ENCODE data around the gene PPAN.
A peak's percentile ranks its signal among the peaks of the same experiment; 100 is the strongest.

The PPAN gene

DNA sequence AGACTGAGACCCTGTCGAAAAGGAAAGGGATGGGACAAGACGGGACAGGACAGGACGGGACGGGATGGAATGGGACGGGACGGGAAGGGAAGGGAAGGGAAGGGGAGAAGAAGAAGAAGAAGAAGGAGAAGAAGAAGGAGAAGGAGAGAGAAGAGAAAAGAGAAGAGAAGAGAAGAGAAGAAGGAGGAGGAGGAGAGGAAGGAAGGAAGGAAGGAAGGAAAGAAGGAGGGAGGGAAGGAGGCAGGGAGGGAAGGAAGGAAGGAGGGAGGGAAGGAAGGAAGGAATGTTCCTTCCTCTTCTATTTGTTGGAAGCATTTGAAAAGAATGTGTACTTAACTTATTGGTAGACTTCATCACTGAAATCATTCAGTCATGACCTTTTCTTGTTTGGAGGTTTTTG is 29.6 kb upstream of the PPAN start:
- no peak for TF ChIP-seq CTCF (IDR thresholded peaks at IDR 0.05; ENCODE audit: borderline replicate concordance, control extremely low read depth, extremely low read depth, insufficient read depth, missing control alignments)
- in situ Hi-C loops (cut with MboI; ENCODE audit: low sequenced_read_pairs, unreplicated experiment): no loop called here

GRCh38 chr19:10078329-10078728 is 27.8 kb upstream of the PPAN start:
- DNase-seq (ENCODE audit: low spot score): no peak
- in situ Hi-C loops (cut with MboI; ENCODE audit: low sequenced_read_pairs, unreplicated experiment): no loop called here
- no peak for TF ChIP-seq CTCF (IDR thresholded peaks at IDR 0.05; ENCODE audit: borderline replicate concordance, control extremely low read depth, extremely low read depth, insufficient read depth, missing control alignments)

More for the DNA sequence above, 29.6 kb upstream of the PPAN start:
- DNase-seq (ENCODE audit: low spot score): no peak

GRCh38 chr19:10079031-10079453 is 27.1 kb upstream of the PPAN start:
- TF ChIP-seq CTCF (IDR thresholded peaks at IDR 0.05; ENCODE audit: borderline replicate concordance, control extremely low read depth, extremely low read depth, insufficient read depth, missing control alignments): no peak
- no peak for DNase-seq (ENCODE audit: low spot score)
- in situ Hi-C loops (cut with MboI; ENCODE audit: low sequenced_read_pairs, unreplicated experiment): no loop called here

DNA sequence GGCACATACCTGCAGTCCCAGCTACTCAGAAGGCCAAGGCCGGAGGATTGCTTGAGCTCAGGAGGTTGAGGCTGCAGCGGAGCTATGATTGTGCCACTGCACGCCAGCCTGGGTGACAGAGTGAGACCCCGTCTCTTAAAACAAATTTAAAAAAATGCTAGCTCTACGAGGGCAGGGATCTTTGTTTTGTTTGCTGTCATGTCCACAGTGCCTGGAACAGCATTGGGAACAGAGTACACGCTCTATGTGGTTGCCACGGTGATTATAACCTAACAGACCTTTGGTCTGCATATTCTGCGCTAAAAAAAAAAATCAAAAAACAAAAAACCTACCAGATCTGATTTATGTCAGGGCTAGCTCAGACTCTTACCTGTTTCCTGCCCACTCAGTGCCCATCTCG is 22.3 kb upstream of the PPAN start:
- TF ChIP-seq CTCF (IDR thresholded peaks at IDR 0.05; ENCODE audit: borderline replicate concordance, control extremely low read depth, extremely low read depth, insufficient read depth, missing control alignments): no peak
- no peak for DNase-seq (ENCODE audit: low spot score)
- in situ Hi-C loops (cut with MboI; ENCODE audit: low sequenced_read_pairs, unreplicated experiment): no loop called here

DNA sequence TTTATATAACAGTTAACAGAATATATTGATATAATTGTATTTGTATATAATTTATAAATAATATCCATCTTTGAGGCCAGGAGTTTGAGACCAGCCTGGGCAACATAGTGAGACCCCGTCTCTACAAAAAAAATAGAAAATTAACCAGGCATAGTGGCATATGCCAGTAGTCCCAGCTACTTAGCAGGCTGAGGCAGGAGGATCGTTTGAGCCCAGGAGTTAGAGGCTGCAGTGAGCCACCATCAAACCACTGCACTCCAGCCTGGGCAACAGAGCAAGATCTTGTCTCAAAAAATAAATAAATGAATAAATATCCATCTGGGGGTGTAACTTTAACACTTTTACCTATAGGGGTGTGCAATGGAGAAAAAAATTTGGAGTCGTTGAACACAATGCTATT is 21.4 kb upstream of the PPAN start:
- no peak for DNase-seq (ENCODE audit: low spot score)
- in situ Hi-C loops (cut with MboI; ENCODE audit: low sequenced_read_pairs, unreplicated experiment): no loop called here

GRCh38 chr19:10085641-10086590 is 20.2 kb upstream of the PPAN start, which contains the start of gene SHFL:
Gene SHFL (plus strand): TSS chr19:10086317. CDS start chr19:10086428, 111 bp downstream.
- TF ChIP-seq CTCF (IDR thresholded peaks at IDR 0.05; ENCODE audit: borderline replicate concordance, control extremely low read depth, extremely low read depth, insufficient read depth, missing control alignments): no peak
- in situ Hi-C loops (cut with MboI; ENCODE audit: low sequenced_read_pairs, unreplicated experiment): no loop called here
- DNase-seq (ENCODE audit: low spot score): peak; percentile 96

More for the DNA sequence above, 21.4 kb upstream of the PPAN start:
- no peak for TF ChIP-seq CTCF (IDR thresholded peaks at IDR 0.05; ENCODE audit: borderline replicate concordance, control extremely low read depth, extremely low read depth, insufficient read depth, missing control alignments)

Measured in GM13976 (cell line).